Left forelimb (tissue), 1 donor: Measurements from ENCODE around the gene DNAJB2.
A peak's percentile ranks its signal among the peaks of the same experiment; 100 is the strongest.
"Not testable (repeated sequence)": the region's sequence is repeated elsewhere in the genome, so short reads cannot be mapped to it uniquely, and the experiment has no call there.

ENCODE experiments used
- DNase-seq: peaks from one replicate; pipeline ENCODE4 v3.0.0-alpha.2; 2018; ENCODE audit warnings: low spot score

Gene DNAJB2

GRCh38 chr2:219300022-219300421 lies 20.9 kb downstream of the DNAJB2 start:
- DNase-seq: no peak

DNA sequence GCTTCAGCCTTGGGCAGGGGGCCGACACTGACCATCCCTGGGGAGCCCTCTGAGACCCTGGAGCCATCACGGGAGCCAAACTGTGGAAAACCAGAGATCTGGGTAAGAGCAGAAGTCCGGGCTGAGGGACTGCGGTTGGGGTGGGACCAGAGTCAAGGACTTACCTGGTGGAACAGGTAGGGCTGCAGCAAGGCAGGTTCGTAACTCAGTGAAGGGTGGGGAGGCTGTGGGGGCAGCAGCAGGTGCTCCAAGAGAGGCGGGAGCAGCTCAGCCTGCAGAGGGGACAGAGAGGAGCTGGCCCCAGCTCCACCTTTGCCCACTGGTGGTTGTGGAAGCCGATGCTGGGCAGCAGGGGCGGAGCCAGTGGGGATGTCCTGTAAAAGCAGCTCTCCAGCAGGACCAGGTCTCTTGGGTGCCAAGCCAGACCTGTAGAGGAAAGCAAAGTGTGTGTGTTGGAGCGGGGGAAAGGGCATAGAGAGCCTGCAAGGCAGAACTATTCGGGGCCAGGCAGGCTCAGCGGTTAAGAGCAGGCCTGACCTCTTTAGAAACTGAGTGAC lies 23.3 kb downstream of the DNAJB2 start:
- no peak for DNase-seq

DNA sequence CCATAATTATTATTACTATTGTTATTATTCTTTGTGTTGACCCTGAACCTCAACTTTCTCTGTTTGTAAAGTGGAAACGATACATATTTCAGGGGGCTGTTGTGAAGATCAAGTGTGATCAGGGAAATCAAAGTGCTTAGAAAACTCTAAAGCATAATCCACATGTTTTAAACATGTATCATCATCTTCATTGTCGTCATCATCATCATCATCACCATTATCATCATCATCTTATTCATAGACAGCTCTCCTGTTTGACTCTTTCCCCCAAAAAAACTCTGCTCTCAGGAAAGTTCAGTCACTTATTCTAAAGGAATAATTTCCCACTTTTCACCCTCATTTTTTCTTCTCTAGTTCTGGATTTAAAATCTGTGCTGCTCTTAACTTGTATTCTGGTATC lies 25.1 kb downstream of the DNAJB2 start:
- no peak for DNase-seq

DNA sequence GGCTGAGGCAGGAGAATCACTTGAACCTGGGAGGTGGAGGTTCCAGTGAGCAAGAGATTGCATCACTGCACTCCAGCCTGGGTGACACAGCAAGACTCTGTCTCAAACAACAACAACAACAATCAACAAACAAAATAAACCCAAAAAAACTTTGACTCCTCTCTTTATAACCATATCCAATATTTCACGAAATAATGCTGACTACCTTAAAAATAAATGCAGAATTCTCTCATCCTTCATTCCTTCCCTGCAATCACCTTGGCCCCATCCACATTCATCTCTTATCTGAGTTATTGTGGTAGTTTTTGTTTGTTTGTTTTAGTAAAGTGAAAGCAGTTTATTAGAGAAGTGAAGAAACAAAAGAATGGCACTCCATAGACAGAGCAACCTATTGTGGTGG lies 26.9 kb downstream of the DNAJB2 start:
- no peak for DNase-seq

DNA sequence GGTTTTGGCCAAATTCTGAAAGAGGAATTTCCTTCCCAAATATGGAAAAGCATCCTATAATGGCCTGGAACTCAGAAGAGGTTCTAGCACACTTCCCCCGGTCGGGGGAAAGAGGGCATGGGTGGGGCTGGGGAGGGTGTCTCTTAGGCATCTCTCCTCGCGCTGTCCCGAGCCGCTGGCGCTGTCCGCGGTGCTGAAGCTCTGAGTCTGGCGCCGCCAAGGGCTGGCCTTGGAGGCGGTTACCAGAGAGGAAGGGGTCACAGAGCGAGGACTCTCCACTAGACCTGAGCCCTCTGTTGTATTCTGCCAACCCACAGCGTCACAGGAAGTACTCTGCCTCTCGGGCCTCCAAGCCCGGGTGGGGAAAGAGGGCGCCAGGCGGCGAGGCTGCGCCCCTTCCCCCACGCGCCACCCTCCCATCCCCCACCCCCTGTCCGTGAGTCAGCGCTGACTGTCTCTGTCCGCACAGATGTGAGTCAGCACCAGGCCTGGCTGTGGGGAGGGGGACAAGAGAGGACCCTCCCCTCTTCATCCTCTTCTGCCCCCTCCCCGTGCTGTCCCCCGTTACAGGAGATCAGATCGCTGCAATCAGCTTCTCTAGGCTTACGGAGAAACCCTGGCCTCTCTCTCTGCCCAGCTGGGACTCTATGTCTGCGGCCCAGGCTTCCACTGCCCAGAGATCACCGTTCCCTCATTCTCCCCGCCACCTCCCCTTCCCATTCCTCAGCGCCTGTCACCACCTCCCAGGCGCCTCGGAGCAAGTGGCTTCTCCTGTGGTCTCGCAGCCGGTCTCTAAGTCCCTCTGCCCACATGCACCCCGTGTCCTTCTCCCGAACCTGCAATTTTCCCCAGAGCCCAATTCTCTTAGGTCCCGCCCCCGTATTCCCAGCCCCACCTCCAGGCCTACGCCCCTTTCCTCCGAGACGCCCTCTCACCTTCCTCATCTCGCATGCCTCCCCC lies 29.3 kb downstream of the DNAJB2 start:
- no peak for DNase-seq

DNA sequence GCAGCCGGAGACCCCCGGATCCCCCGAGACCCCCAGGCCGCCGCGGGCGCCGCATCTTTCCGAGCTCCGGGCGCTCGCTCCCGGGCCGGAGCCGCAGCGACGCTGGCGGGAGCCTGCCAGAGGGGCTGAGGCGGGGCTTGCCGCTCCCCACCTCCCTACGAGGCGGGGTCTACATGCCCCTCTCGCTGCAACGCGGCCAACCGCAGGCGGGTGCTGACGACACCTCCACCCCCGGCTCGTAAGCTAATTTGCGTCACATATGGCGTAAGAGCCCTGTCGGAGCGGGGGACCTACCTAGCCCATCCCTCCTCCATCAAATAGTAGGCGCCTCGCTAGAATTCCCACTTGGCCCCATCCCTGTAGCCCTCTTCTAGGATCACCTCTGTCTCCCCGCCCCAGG lies 30.1 kb downstream of the DNAJB2 start, which contains the start of gene PTPRN:
Gene PTPRN, minus strand, starts transcription at position 124 of the 400 bp plus-strand sequence. Its CDS starts 69 bp downstream, at position 55.
- no peak for DNase-seq

DNA sequence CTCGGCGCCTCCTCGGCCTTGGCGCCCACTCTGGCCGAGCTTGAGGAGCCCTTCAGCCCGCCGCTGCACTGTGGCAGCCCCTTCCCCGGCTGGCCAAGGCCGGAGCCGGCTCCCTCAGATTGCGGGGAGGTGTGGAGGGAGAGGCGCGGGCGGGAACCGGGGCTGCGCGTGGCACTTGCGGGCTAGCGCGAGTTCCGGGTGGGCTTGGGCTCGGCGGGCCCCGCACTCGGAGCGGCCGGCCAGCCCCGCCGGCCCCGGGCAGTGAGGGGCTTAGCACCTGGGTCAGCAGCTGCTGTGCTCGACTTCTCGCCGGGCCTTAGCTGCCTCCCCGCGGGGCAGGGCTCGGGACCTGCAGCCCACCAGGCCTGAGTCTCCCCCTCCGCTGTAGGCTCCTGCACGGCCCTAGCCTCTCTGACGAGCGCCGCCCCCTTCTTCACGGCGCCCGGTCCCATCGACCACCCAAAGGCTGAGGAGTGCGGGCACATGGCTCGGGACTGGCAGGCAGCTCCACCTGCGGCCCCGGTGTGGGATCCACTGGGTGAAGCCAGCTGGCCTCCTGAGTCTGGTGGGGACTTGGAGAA lies 33.6 kb downstream of the DNAJB2 start:
- not testable (repeated sequence) for DNase-seq

- DNase-seq: no peak
Measured at GRCh38 chr2:219314804-219315468, 35.8 kb downstream of the DNAJB2 start.

GRCh38 chr2:219323434-219323833 lies 44.3 kb downstream of the DNAJB2 start:
- no peak for DNase-seq

GRCh38 chr2:219325136-219325535 lies 46.0 kb downstream of the DNAJB2 start:
- DNase-seq: no peak

GRCh38 chr2:219325657-219326315 lies 46.6 kb downstream of the DNAJB2 start:
- no peak for DNase-seq

DNA sequence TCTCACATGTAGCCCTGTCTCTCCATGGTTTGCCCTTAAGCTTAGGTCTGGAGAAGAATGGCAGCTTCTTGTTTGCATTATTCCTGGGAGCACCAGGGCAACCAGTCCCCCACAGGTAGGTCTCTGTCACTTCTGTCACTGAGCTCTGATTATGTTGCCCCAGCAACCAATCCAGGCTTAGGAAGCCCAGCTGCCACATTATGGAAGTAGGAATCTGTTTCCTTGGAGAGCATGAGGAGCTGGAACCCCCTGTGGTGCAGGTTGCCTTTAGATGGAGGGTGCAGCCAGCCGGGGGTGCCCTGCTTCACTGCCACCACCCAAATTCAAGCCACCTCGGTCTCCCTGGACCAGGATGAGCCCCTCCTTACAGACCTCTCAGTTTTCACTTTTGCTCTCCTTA lies 48.6 kb downstream of the DNAJB2 start:
- no peak for DNase-seq

DNA sequence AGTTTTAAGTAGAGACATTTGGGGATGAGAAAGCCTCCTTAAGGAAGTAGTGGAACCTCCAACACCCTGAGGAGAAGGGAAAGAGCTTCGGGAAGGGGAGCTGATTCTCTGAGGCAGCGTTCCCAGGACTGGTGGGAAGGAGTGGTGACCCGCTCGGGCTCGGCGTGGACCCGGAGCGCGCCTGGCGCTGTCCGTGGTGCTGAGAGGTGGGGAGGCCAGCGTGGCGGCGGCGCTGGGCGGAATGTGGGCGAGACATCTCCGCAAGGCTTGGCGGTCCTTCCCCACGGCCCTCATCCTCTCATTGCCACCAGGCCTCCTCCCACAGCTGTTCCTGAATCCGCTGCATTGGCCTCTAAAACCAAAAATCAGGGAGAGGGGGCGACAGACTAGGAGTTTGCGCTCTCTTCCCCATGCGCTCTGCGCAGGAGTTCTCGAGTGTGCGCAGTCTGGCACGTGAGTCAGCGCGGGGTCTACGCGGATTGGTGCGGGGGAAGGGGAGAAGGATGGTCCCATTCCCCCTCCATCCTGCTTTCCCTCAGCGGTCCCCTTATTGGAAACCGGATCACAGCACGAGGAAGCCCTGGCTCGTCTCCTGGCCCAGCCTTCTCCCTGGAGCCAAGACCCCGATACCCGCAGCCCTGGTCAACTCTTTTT lies 52.5 kb downstream of the DNAJB2 start:
- DNase-seq: peak; percentile 77

GRCh38 chr2:219332542-219332941 lies 53.4 kb downstream of the DNAJB2 start, which contains the start of gene RESP18:
Gene RESP18, minus strand, starts transcription at chr2:219332744.
- no peak for DNase-seq

GRCh38 chr2:219334076-219334475 lies 54.9 kb downstream of the DNAJB2 start:
- no peak for DNase-seq

GRCh38 chr2:219335373-219335786 lies 56.2 kb downstream of the DNAJB2 start:
- no peak for DNase-seq
